RWPE1 (cell line): ENCODE measurements around the gene RASGRP2.

Experiments
- CTCF ChIA-PET: fragments of 350-600 bp; sonication (Branson Sonifier 250); formaldehyde crosslinking; extraction: SDS; loops from one replicate; lab custom pipeline; 2021; lab: Yijun Ruan, JAX
- POLR2A ChIA-PET: fragments of 400-600 bp; formaldehyde crosslinking; extraction: SDS; loops from one replicate; lab custom pipeline; 2020; ENCODE audit warnings: antibody characterized with exemption; ENCODE audit not compliant: low non-redundant PET; lab: Yijun Ruan, JAX
- DNase-seq: peaks from one replicate; pipeline ENCODE4 v3.0.0; 2012; ENCODE audit warnings: low spot score
- H3K27ac ChIP-seq: fragments of 450-650 bp; 2 replicates; pipeline ENCODE4 v1.5.1; 2017
- TF ChIP-seq, protein P1 (sequence below): fragments of 450-650 bp; conservative IDR thresholded peaks from 2 replicates; pipeline ENCODE4 v1.5.1; 2017; ENCODE audit warnings: low read depth, mild to moderate bottlenecking

The RASGRP2 gene

DNA sequence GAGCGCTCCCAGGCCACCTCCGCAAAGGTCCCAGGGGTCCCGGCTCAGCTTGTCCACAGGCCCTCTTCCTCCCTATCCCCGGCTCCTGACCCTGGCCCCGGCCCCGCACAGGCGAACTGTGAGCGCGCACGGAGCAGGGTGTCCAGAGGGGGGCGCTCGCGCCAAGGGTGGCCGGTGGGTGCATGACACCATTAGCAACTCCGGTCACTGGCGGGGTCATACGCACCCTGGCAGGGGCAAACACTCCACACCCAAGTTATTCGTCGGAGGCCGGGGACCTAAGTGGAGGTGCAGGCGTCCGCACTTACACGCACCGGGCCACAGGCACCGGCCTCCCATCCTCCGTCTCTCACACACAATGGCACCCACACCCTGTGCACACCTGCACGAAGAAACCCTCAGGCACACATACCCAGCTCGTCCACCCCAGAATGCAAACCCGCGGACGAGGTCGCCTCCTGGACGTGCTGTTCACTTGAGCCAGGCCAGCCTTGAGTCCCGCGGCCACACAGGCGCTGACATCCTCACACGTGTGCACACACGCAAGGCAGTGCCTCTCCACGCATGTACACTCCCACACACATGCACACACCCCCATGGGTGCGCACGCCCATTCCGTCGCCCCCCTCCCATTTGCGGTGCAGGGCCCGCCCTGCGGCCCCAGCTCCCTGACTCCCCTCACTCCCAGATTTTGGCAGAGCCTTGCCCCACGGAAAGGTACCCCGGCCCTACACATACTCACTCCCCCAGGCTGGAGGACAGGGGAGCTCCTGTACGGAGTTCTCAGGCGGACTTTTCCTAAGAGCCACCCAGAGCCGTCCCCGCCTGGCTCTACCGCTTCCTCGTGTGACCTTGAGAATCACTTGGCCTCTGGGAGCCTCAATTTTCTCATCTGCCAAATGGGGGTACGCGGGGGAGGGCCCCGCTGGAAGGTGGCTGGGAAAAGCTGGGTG, at the start of gene RASGRP2:
RASGRP2 (minus strand) TSS at position 552 of the 953 bp plus-strand sequence. CDS start 1,276 bp downstream, outside the sequence.
- ChIA-PET POLR2A (no interaction called here), CTCF (interaction anchor here (0.6 to 3.0 kb wide), 12 partner anchors 11 to 1655 kb away, joined by 3 to 15 read pairs (median 4); partner anchors contain the start of gene PYGM)
- no peak within 1 kb of the TSS for H3K27ac ChIP-seq
- TF ChIP-seq, protein P1, sequence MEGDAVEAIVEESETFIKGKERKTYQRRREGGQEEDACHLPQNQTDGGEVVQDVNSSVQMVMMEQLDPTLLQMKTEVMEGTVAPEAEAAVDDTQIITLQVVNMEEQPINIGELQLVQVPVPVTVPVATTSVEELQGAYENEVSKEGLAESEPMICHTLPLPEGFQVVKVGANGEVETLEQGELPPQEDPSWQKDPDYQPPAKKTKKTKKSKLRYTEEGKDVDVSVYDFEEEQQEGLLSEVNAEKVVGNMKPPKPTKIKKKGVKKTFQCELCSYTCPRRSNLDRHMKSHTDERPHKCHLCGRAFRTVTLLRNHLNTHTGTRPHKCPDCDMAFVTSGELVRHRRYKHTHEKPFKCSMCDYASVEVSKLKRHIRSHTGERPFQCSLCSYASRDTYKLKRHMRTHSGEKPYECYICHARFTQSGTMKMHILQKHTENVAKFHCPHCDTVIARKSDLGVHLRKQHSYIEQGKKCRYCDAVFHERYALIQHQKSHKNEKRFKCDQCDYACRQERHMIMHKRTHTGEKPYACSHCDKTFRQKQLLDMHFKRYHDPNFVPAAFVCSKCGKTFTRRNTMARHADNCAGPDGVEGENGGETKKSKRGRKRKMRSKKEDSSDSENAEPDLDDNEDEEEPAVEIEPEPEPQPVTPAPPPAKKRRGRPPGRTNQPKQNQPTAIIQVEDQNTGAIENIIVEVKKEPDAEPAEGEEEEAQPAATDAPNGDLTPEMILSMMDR = no peak; the same call in 1 of the 2 replicates
- no peak for DNase-seq

DNA sequence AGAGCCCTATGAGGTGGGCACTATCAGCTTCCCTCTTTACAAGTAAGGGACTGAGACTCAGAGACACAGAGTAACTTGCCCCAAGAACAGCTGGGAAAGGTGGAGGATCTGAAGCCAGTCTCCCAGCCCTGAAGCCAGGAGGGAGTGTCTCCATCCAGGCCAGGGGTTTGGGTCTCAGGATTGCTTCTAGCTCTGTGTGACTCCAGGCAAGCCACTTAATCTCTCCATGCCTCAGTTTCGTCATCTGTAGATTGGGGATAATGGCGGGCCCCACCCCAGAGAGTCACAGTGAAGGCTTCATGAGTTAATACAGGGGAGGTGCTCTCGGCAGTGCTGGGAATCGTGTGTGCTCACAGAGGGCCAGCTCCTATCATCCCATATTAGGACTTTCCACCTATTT, 48.5 kb upstream of the RASGRP2 start:
- no peak for DNase-seq
- ChIA-PET CTCF (no interaction called here), POLR2A (interaction anchor here (0.5 kb wide), 1 partner anchor 90 kb away, joined by 4 read pairs; no protein-coding TSS in a partner anchor)
- TF ChIP-seq, protein P1 = no peak
- no peak overlapping the region for H3K27ac ChIP-seq

DNA sequence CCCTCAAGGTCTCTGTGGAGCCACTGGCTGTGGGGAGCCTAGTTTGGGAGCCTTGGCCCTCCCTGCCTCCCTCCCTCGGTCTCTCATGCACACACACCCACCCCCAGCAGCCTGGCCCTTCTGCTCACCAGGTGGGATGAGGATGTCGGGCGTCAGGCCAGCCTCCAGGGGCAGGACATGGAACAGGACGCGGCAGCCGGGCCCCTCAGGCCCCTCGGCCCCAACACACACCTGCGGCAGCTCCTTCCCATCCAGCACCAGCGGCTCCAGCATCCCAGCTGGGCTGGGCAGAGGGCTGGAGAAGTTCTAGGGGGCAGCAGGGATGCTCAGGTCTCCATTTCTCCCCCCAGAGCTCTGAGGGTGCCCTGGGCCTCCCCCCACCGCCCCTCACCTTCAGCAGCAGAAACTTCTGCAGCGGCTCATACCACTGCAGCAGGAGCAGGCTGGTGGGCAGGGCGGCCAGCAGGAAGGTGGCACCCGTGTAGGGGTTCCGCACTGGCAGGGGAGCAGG, 47.9 kb upstream of the RASGRP2 start:
- POLR2A ChIA-PET = no interaction called here
- TF ChIP-seq, protein P1 = no peak
- H3K27ac ChIP-seq = peak overlapping the region; percentile 35
- CTCF ChIA-PET = interaction anchor here (0.7 kb wide), 1 partner anchor 9 kb away, joined by 3 read pairs; no protein-coding TSS in a partner anchor
- no peak for DNase-seq

DNA sequence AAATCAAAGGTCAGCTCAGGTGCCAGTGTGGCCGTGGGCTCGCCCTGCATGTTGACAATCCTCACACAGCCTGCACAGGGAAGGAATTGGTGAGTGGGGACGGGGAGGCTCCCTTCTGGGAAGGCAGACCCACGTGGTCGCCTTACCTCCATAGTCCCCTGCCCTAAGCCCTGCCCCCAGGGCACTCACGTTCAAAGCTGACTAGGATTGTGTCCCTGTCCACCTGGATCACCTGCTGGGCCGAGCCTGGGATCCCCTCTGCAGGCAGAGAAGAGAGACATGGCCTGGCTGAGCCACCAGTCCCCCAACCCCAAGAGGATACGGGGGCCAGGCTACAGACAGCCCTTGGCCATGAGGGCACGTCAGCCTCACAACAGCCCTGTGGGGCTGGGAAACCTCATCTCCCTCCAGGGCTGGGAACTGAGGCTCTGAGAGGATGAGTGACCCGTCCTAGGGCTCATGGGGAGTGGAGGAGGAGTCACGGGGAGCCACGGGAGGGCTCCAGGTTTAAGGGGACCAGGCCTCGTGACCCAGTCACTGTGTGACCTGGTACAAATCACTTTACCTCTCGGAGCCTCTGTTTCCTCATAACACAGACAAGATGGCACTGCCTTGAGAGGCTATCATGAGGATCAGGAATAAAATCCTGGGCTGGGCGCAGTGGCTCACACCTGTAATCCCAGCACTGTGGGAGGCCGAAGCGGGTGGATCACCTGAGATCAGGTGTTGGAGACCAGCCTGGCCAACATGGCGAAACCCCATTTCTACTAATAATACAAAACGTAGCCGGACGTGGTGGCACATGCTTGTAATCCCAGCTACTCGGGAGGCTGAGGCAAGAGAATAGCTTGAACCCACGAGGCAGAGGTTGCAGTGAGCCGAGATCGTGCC, 46.5 kb upstream of the RASGRP2 start:
- CTCF ChIA-PET = interaction anchor here (0.6 kb wide), 1 partner anchor 1840 kb away, joined by 3 read pairs; no protein-coding TSS in a partner anchor

DNA sequence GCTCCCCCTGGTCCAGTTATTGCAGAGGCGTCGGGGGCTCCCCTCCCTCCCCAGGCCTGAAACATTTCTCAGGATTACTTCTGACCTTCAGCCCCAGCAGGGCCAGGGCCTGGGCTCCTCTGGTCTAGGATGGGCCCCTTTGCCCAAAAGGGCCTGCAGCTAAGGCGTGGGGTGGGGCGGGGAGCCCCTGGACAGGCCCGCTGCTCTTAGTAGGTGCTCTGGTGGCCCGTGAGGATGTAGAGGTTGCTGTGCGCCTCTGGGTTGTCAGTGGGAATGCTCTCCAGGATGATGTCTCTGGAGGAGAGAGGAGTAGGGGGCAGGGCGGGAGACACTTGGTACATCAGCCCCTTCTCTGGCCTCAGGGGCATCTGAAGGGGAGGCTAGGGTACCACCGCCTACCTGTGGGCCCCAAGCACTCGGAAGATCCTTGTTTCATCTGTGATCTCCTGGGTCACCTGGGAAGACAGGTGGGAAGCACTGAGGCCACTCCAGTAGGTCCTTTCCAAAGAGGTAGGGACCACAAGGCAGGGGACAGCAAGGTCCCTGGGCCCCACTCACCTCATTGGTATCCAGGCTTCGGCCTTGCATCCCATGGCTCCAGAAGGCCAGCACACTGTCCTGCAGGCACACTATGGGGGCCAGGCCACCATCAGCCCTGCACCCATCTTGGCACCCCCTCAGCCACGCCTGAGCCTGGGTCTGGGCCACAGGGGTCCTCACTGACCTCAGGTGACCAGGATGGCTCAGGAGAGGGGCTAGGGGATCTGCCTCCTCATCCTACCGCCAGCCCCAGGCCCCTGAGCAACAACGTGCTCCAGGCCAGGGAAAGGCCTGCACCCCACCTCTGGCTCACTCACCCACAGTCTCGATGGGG, 45.6 kb upstream of the RASGRP2 start:
- ChIA-PET CTCF (interaction anchor here (0.6 kb wide), 1 partner anchor 1841 kb away, joined by 3 read pairs; no protein-coding TSS in a partner anchor), POLR2A (no interaction called here)
- H3K27ac ChIP-seq = peak overlapping the region; percentile 15
- TF ChIP-seq, protein P1 = no peak
- no peak for DNase-seq

More for the DNA sequence above, 46.5 kb upstream of the RASGRP2 start:
- POLR2A ChIA-PET = no interaction called here
- TF ChIP-seq, protein P1 = no peak
- no peak overlapping the region for H3K27ac ChIP-seq
- DNase-seq = no peak
